Measurements from ENCODE around the gene BBLN. TPM values are rescaled to one million over a fixed set of nuclear protein-coding genes. Genes with fewer than 3 reads are reported as not detected.

BBLN gene
- total and polyA plus RNA-seq, 2 of the 4 experiments (the other 2 are of a cell fraction) = 25.1 to 103 TPM

DNA sequence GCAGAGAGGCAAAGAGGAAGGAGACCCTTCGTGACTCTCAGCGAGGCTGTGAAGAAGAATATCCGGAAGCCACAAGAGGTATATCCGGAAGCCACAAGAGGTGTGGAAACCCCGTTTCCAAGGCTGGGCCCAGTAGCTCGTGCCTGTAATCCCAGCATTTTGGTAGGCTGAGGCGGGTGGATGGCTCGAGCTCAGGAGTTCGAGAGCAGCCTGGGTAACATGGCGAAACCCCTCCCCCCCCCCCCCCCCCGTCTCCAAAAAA lies 612 bp upstream of the BBLN start:
- H2AFZ ChIP-seq (replicated peaks; ENCODE audit: low read length, poor library complexity) = peak overlapping the region; percentile 90
- peak overlapping the region; percentile 63 to 94; a peak in 3 of 4 replicates for H4K8ac ChIP-seq (ENCODE audit: low read depth in 2 of 2, low read length in 2 of 2)
- H3K27ac ChIP-seq (ENCODE audit: insufficient read depth, low read length) = no peak overlapping the region
- ChIA-PET CTCF (no interaction called here), POLR2A (ENCODE audit: unreplicated experiment) (interaction anchor here (0.9 kb wide), 1 partner anchor 17 kb away, joined by 3 read pairs; no protein-coding TSS in a partner anchor)
- H3K14ac ChIP-seq (replicated peaks; ENCODE audit: low read depth, low read length) = peak overlapping the region; percentile 81
- H3K27me3 ChIP-seq (ENCODE audit: control insufficient read depth, insufficient read depth, low read length) = 0 out of 2 replicates have a peak, but pooled peaks cover 3% of the 10 kb centered on the region
- in situ Hi-C loops (cut with MboI; ENCODE audit: low sequenced_read_pairs) (no loop called here), intact Hi-C loops (cut with micrococcal nuclease) (no loop called here), dilution Hi-C loops (cut with HindIII; ENCODE audit: low sequenced_read_pairs, unreplicated experiment) (no loop called here)
- H3K79me1 ChIP-seq (ENCODE audit: low read depth in 1 of 2, low read length in 2 of 2) = peaks cover 10 to 36% of the 10 kb centered on the region in 2 experiments; a peak in 3 of 4 replicates
- H2BK120ac ChIP-seq (ENCODE audit: low read depth, low read length) = peak overlapping the region; percentile 58; the same call in 1 of the 2 replicates
- H3K56ac ChIP-seq (ENCODE audit: extremely low read depth, insufficient read depth, low read length) = no peak overlapping the region
- no peak for ATAC-seq (ENCODE audit: low read depth)
- no peaks in the 10 kb centered on the region for H3K9me3 ChIP-seq (ENCODE audit: control insufficient read depth, insufficient read depth, low read length)
- peak overlapping the region; percentile 88 for H2AK9ac ChIP-seq (replicated peaks; ENCODE audit: low read depth, low read length, poor library complexity)
- no peak overlapping the region for H3K23ac ChIP-seq (ENCODE audit: low read depth, low read length)
- TF ChIP-seq ELK1 (IDR thresholded peaks at IDR 0.05; ENCODE audit: borderline replicate concordance, low read depth, low read length) (no peak), POLR2A (IDR thresholded peaks at IDR 0.05; ENCODE audit: low read depth, low read length) (no peak), RFX5 (IDR thresholded peaks at IDR 0.05; ENCODE audit: low read depth, low read length) (no peak), NFE2L2 (IDR thresholded peaks at IDR 0.05; ENCODE audit: low read depth, low read length) (no peak), RCOR1 (IDR thresholded peaks at IDR 0.05; ENCODE audit: insufficient replicate concordance, low read length) (no peak), USF2 (IDR thresholded peaks at IDR 0.05; ENCODE audit: low read depth, low read length) (no peak), MAFK (IDR thresholded peaks at IDR 0.05; ENCODE audit: low read depth, low read length) (no peak), MXI1 (IDR thresholded peaks at IDR 0.05; ENCODE audit: borderline replicate concordance, low read depth, low read length) (no peak), CEBPB (IDR thresholded peaks at IDR 0.05; ENCODE audit: low read depth, low read length) (no peak), FOS (IDR thresholded peaks at IDR 0.05; ENCODE audit: low read depth, low read length) (no peak), SMC3 (IDR thresholded peaks at IDR 0.05; ENCODE audit: low read depth, low read length) (no peak), BHLHE40 (IDR thresholded peaks at IDR 0.05; ENCODE audit: low read depth, low read length) (no peak), RAD21 (IDR thresholded peaks at IDR 0.05; ENCODE audit: low read length) (no peak), MAZ (IDR thresholded peaks at IDR 0.05; ENCODE audit: borderline replicate concordance, low read depth, low read length) (no peak), CHD1 (IDR thresholded peaks at IDR 0.05; ENCODE audit: low read depth, low read length) (no peak)
- TF ChIP-seq, protein P1, sequence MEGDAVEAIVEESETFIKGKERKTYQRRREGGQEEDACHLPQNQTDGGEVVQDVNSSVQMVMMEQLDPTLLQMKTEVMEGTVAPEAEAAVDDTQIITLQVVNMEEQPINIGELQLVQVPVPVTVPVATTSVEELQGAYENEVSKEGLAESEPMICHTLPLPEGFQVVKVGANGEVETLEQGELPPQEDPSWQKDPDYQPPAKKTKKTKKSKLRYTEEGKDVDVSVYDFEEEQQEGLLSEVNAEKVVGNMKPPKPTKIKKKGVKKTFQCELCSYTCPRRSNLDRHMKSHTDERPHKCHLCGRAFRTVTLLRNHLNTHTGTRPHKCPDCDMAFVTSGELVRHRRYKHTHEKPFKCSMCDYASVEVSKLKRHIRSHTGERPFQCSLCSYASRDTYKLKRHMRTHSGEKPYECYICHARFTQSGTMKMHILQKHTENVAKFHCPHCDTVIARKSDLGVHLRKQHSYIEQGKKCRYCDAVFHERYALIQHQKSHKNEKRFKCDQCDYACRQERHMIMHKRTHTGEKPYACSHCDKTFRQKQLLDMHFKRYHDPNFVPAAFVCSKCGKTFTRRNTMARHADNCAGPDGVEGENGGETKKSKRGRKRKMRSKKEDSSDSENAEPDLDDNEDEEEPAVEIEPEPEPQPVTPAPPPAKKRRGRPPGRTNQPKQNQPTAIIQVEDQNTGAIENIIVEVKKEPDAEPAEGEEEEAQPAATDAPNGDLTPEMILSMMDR (conservative IDR thresholded peaks at IDR 0.05; ENCODE audit: low read depth, low read length) = no peak
- H2BK15ac ChIP-seq (ENCODE audit: low read depth, low read length) = peak overlapping the region; percentile 1; the same call in 1 of the 3 replicates
- H2BK5ac ChIP-seq (ENCODE audit: low read depth, low read length, poor library complexity, severe bottlenecking) = peak overlapping the region; percentile 64
- peak overlapping the region; percentile 75 for H3K4me2 ChIP-seq (ENCODE audit: low read depth, low read length)
- BruUV-seq (replicated peaks) = no TSS peak
- peak overlapping the region; percentile 68 for H3K4me3 ChIP-seq (ENCODE audit: insufficient read depth, low read depth, low read length)
- peaks cover 1% of the 10 kb centered on the region; the same call in 1 of the 2 replicates for H3K4me1 ChIP-seq (ENCODE audit: control insufficient read depth, insufficient read depth, low read length)
- WGBS, 2 experiments (ENCODE audit: extremely low coverage in 2 of 2, insufficient read length in 1 of 2) = 73% methylated on average over 4 of the region's 11 CpGs; no CpG with 5 or more reads in 1 of the 2 experiments
- no peak overlapping the region; the same call in 1 of the 2 replicates for H3K18ac ChIP-seq (ENCODE audit: low read depth, low read length)
- no peak for DNase-seq
- H3K36me3 ChIP-seq (ENCODE audit: control insufficient read depth, insufficient read depth, low read length) = peaks cover 23% of the 10 kb centered on the region
- H3K9me1 ChIP-seq (ENCODE audit: insufficient read depth, low read length) = peaks cover 5% of the 10 kb centered on the region
- H2BK20ac ChIP-seq (ENCODE audit: low read depth, low read length) = no peak overlapping the region
- peak overlapping the region; percentile 81 for H4K5ac ChIP-seq (ENCODE audit: low read depth, low read length)
- peak overlapping the region; percentile 36 for H2AK5ac ChIP-seq (ENCODE audit: low read depth, low read length)
- H3K9ac ChIP-seq (ENCODE audit: low read depth, low read length) = 0 out of 2 replicates have a peak overlapping the region, but pooled peaks have one; percentile 12
- H4K91ac ChIP-seq (ENCODE audit: insufficient read depth, low read depth, low read length) = 0 out of 2 replicates have a peak overlapping the region, but pooled peaks have one; percentile 55
- H4K20me1 ChIP-seq (ENCODE audit: insufficient read depth, low read length) = peaks cover 8% of the 10 kb centered on the region
- peak overlapping the region; percentile 89 for H3K4ac ChIP-seq (ENCODE audit: low read depth, low read length)
